ENCODE measurements around the gene SCN2B.

- no peak for TF ChIP-seq CTCF (IDR thresholded peaks at IDR 0.05)
- TF ChIP-seq POLR2AphosphoS5 (IDR thresholded peaks at IDR 0.05): no peak
- no peak for TF ChIP-seq EP300 (IDR thresholded peaks at IDR 0.05)
These were observed 21.8 kb downstream of the SCN2B start for GRCh38 chr11:118154641-118155040.

Measured in stomach (tissue), 4 donors.